HCT116 (cell line): ENCODE results near the gene SNX25. TPM values are rescaled to one million over a fixed set of nuclear protein-coding genes. Genes with fewer than 3 reads are reported as not detected.
A peak's percentile ranks its signal among the peaks of the same experiment; 100 is the strongest.

Experiments used
- ATAC-seq: fragments of 200-7000 bp; cut with Tn5 transposase; 2 replicates; pipeline ENCODE4 v1.9.1; 2020; ENCODE audit warnings: mild to moderate bottlenecking, moderate library complexity
- BruUV-seq: library from RNA; stranded (reverse); fragments of 400-500 nt; replicated peaks from 2 replicates; lab custom pipeline; 2021; lab: Mats Ljungman, UMichigan
- CTCF ChIA-PET: fragments of 300-600 bp; sonication (Branson Sonifier 250); formaldehyde crosslinking; loops from one replicate; lab custom pipeline; 2021; ENCODE audit warnings: antibody characterized with exemption; lab: Charles Lee
- POLR2A ChIA-PET: fragments of 300-600, 350-600 bp; sonication (Branson Sonifier 250); formaldehyde crosslinking; loops from one replicate; lab custom pipeline; 2021; ENCODE audit warnings: antibody characterized with exemption; lab: Charles Lee
- RAD21 ChIA-PET, 2 experiments: fragments of 300-600 bp; sonication (Branson Sonifier 250); formaldehyde crosslinking; loops; one replicate each; lab custom pipeline; 2023; ENCODE audit warnings: low total read pairs in 2 of 2; ENCODE audit not compliant: uncharacterized antibody in 2 of 2, unreplicated experiment in 2 of 2, low non-redundant PET in 1 of 2; lab: Charles Lee
- DNase-seq: peaks from one replicate; pipeline ENCODE4 v3.0.0-alpha.2; 2010; ENCODE audit warnings: low read depth, low spot score
- H2AFZ ChIP-seq: fragments of 200-600 bp; shearing (Covaris generic), sonication (generic); 2 replicates; pipeline ENCODE4 v1.6.1; 2017; ENCODE audit warnings: low read depth, mixed run types, mixed read lengths, antibody characterized with exemption, low read length; ENCODE audit not compliant: poor library complexity, severe bottlenecking
- H3K27ac ChIP-seq: 2 replicates; pipeline ENCODE4 v1.5.1; 2012; ENCODE audit warnings: low read depth, low read length
- H3K27me3 ChIP-seq: fragments of 200-600 bp; sonication (generic); 2 replicates; pipeline ENCODE4 v1.6.1; 2016; ENCODE audit warnings: mixed run types, low read length, mixed read lengths; ENCODE audit not compliant: insufficient read depth
- H3K36me3 ChIP-seq, 2 experiments: fragments of 200-500 bp in 1 of 2; fragments of 200-600 bp in 1 of 2; sonication (Bioruptor generic) in 1 of 2; sonication (generic) in 1 of 2; 2 replicates each; pipeline versions ENCODE4 v1.5.1 to v1.6.1; 2014 to 2016; ENCODE audit warnings: low read length in 2 of 2, inconsistent platforms in 1 of 2, mixed read lengths in 1 of 2, mixed run types in 1 of 2; ENCODE audit not compliant: insufficient read depth in 2 of 2, control insufficient read depth in 1 of 2
- H3K4me1 ChIP-seq, 2 experiments: fragments of 200-600 bp in 1 of 2; sonication (generic) in 1 of 2; 2 replicates each; pipeline versions ENCODE4 v1.5.1 to v1.6.1; 2012 to 2017; ENCODE audit warnings: low read length in 2 of 2, inconsistent platforms in 1 of 2, mild to moderate bottlenecking in 1 of 2, mixed read lengths in 1 of 2, mixed run types in 1 of 2, moderate library complexity in 1 of 2; ENCODE audit not compliant: insufficient read depth in 2 of 2, control insufficient read depth in 1 of 2
- H3K4me2 ChIP-seq: fragments of 200-600 bp; sonication (generic); 2 replicates; pipeline ENCODE4 v1.6.1; 2017; ENCODE audit warnings: mixed run types, low read length, mixed read lengths
- H3K4me3 ChIP-seq, 2 experiments: fragments of 200-600 bp in 1 of 2; sonication (generic) in 1 of 2; replicated peaks in 1 of 2; 2 replicates each; pipeline ENCODE4 v1.5.1; 2011 to 2016; ENCODE audit warnings: low read length in 2 of 2, control low read depth in 1 of 2, low read depth in 1 of 2, mild to moderate bottlenecking in 1 of 2, mixed read lengths in 1 of 2, mixed run types in 1 of 2
- H3K79me2 ChIP-seq: fragments of 200-600 bp; sonication (generic); 2 replicates; pipeline ENCODE4 v1.6.1; 2017; ENCODE audit warnings: mild to moderate bottlenecking, mixed run types, low read length, moderate library complexity, mixed read lengths; ENCODE audit not compliant: insufficient read depth
- H3K9ac ChIP-seq: fragments of 200-600 bp; sonication (generic); 2 replicates; pipeline ENCODE4 v1.6.1; 2016; ENCODE audit warnings: low read length, mixed read lengths
- H3K9me2 ChIP-seq: fragments of 200-600 bp; sonication (generic), shearing (Covaris generic); 2 replicates; pipeline ENCODE4 v1.6.1; 2017; ENCODE audit warnings: mixed run types, mild to moderate bottlenecking, moderate library complexity; ENCODE audit not compliant: insufficient read depth
- H3K9me3 ChIP-seq, 2 experiments: fragments of 200-500 bp in 1 of 2; fragments of 200-600 bp in 1 of 2; sonication (Bioruptor generic) in 1 of 2; sonication (generic) in 1 of 2; 2 replicates each; pipeline ENCODE4 v1.6.1; 2014 to 2017; ENCODE audit warnings: low read length in 2 of 2, mixed read lengths in 2 of 2, inconsistent platforms in 1 of 2, low read depth in 1 of 2, mild to moderate bottlenecking in 1 of 2, mixed run types in 1 of 2, moderate library complexity in 1 of 2; ENCODE audit not compliant: control insufficient read depth in 1 of 2, insufficient read depth in 1 of 2
- H4K20me1 ChIP-seq: fragments of 200-600 bp; sonication (generic), shearing (Covaris generic); 2 replicates; pipeline ENCODE4 v1.6.1; 2017; ENCODE audit warnings: mixed run types, mild to moderate bottlenecking, moderate library complexity; ENCODE audit not compliant: insufficient read depth
- ATF3 ChIP-seq: IDR thresholded peaks from 2 replicates; pipeline ENCODE4 v1.6.1; 2012
- CEBPB ChIP-seq: IDR thresholded peaks from 2 replicates; pipeline ENCODE4 v1.6.1; 2012; ENCODE audit warnings: low read depth
- ELF1 ChIP-seq: IDR thresholded peaks from 2 replicates; pipeline ENCODE4 v1.6.1; 2012; ENCODE audit warnings: low read depth, borderline replicate concordance
- EZH2 ChIP-seq: fragments of 200-600 bp; sonication (generic); IDR thresholded peaks from 2 replicates; pipeline ENCODE4 v1.6.1; 2017; ENCODE audit warnings: antibody characterized with exemption, mixed run types
- MAX ChIP-seq: IDR thresholded peaks from 2 replicates; pipeline ENCODE4 v1.6.1; 2012
- POLR2AphosphoS5 ChIP-seq: IDR thresholded peaks from 2 replicates; pipeline ENCODE4 v1.6.1; 2011; ENCODE audit warnings: mild to moderate bottlenecking, low read depth, low read length, moderate library complexity
- RAD21 ChIP-seq: IDR thresholded peaks from 2 replicates; pipeline ENCODE4 v1.6.1; 2012; ENCODE audit warnings: low read depth, mild to moderate bottlenecking
- SIN3A ChIP-seq: IDR thresholded peaks from 2 replicates; pipeline ENCODE4 v1.6.1; 2012; ENCODE audit warnings: low read depth
- SP1 ChIP-seq: IDR thresholded peaks from 2 replicates; pipeline ENCODE4 v1.6.1; 2012; ENCODE audit warnings: low read depth
- SRF ChIP-seq: IDR thresholded peaks from 2 replicates; pipeline ENCODE4 v1.6.1; 2012; ENCODE audit warnings: low read depth
- TCF7L2 ChIP-seq: IDR thresholded peaks from 2 replicates; pipeline ENCODE4 v1.7.0; 2011; ENCODE audit warnings: borderline replicate concordance, inconsistent platforms; ENCODE audit not compliant: insufficient read depth, insufficient read length; ENCODE audit errors: extremely low read depth
- YY1 ChIP-seq: IDR thresholded peaks from 2 replicates; pipeline ENCODE4 v1.6.1; 2011; ENCODE audit warnings: low read length, low read depth, moderate library complexity, mild to moderate bottlenecking; ENCODE audit not compliant: insufficient replicate concordance; ENCODE audit errors: extremely low read depth
- ZFX ChIP-seq: fragments of 450-650 bp; IDR thresholded peaks from 2 replicates; pipeline ENCODE4 v1.6.1; 2017
- ZNF274 ChIP-seq: fragments of 200-500 bp; sonication (Bioruptor generic); IDR thresholded peaks from 2 replicates; pipeline ENCODE4 v1.6.1; 2014; ENCODE audit warnings: mild to moderate bottlenecking, low read depth, low read length, inconsistent platforms
- intact Hi-C: fragments of 100-400 bp; cut with micrococcal nuclease; formaldehyde crosslinking; loops from 2 replicates; pipeline ENCODE4 v1.10.0; 2022
- total RNA-seq: library from RNA; stranded (reverse); gene quantifications from one replicate; pipeline ENCODE4 v1.2.1, GENCODE V29; 2021; ENCODE audit not compliant: unreplicated experiment

SNX25 gene
- total RNA-seq, 1 experiment from 2014 or later = 20.9 TPM

GRCh38 chr4:185309770-185310169 is 100.4 kb downstream of the SNX25 start (continued):
- TF ChIP-seq YY1 (no peak), POLR2AphosphoS5 (no peak), CEBPB (no peak), ELF1 (no peak), SRF (no peak), EZH2 (no peak), RAD21 (no peak), ZNF274 (no peak), ZFX (no peak)

- POLR2A ChIA-PET = no interaction called here
- Histone ChIP-seq H3K9me3 (no peaks in the 10 kb centered on the region), H2AFZ (no peak overlapping the region), H3K27ac (no peak overlapping the region), H3K79me2 (no peaks in the 10 kb centered on the region), H3K9ac (no peak overlapping the region), H3K4me1 (peaks cover 14 to 17% of the 10 kb centered on the region in 2 experiments), H3K27me3 (no peaks in the 10 kb centered on the region), H3K36me3 (peaks cover 0 to 5% of the 10 kb centered on the region in 2 experiments; a peak in 1 of 4 replicates), H4K20me1 (no peaks in the 10 kb centered on the region), H3K4me3 (no peak overlapping the region), H3K9me2 (no peaks in the 10 kb centered on the region), H3K4me2 (no peak overlapping the region)
- CTCF ChIA-PET = no interaction called here
- BruUV-seq = TSS peak; percentile 13
- RAD21 ChIA-PET = no interaction called here
- DNase-seq = no peak
- TF ChIP-seq SP1 (no peak), ZFX (no peak), TCF7L2 (no peak), SIN3A (no peak), ATF3 (no peak), SRF (no peak), MAX (no peak), EZH2 (no peak)
- no peak for ATAC-seq
- intact Hi-C loops = no loop called here
These were observed 101.9 kb downstream of the SNX25 start for GRCh38 chr4:185311113-185311888.
